Osteocyte (in vitro differentiated cells): ENCODE measurements around the gene OPCML. TPM values are rescaled to one million over a fixed set of nuclear protein-coding genes. Genes with fewer than 3 reads are reported as not detected.

Experiments
- DNase-seq: peaks from one replicate; pipeline ENCODE4 v3.0.0; 2021; ENCODE audit warnings: mixed read lengths; ENCODE audit not compliant: unreplicated experiment; ENCODE audit errors: extremely low spot score
- H3K27ac Mint-ChIP-seq: one replicate; pipeline ENCODE4 v1.8.0; 2021; ENCODE audit warnings: mild to moderate bottlenecking, mixed read lengths; ENCODE audit not compliant: unreplicated experiment
- H3K27me3 Mint-ChIP-seq: one replicate; pipeline ENCODE4 v1.8.0; 2021; ENCODE audit warnings: mixed read lengths; ENCODE audit not compliant: unreplicated experiment
- H3K36me3 Mint-ChIP-seq: one replicate; pipeline ENCODE4 v1.8.0; 2021; ENCODE audit warnings: mixed read lengths; ENCODE audit not compliant: unreplicated experiment
- H3K4me1 Mint-ChIP-seq: one replicate; pipeline ENCODE4 v1.8.0; 2021; ENCODE audit warnings: mixed read lengths; ENCODE audit not compliant: unreplicated experiment
- H3K4me3 Mint-ChIP-seq: one replicate; pipeline ENCODE4 v1.8.0; 2021; ENCODE audit warnings: mild to moderate bottlenecking, moderate library complexity, mixed read lengths; ENCODE audit not compliant: unreplicated experiment
- H3K9me3 Mint-ChIP-seq: one replicate; pipeline ENCODE4 v1.8.0; 2021; ENCODE audit warnings: mixed read lengths; ENCODE audit not compliant: unreplicated experiment
- CTCF ChIP-seq: fragments of 200-600 bp; sonication (generic); IDR thresholded peaks from 2 replicates; pipeline ENCODE4 v1.5.0; 2021; ENCODE audit warnings: antibody characterized with exemption, mild to moderate bottlenecking, moderate library complexity
- total RNA-seq: library from RNA; stranded (reverse); gene quantifications from 2 replicates; pipeline ENCODE4 v1.2.1, GENCODE V29; 2021

OPCML gene
- total RNA-seq, 1 donor from 2014 or later, result 0.11 TPM

GRCh38 chr11:133425245-133425644 lies 107.1 kb downstream of the OPCML start:
- H3K4me3 Mint-ChIP-seq, result no peak overlapping the region
- TF ChIP-seq CTCF, result no peak
- no peak overlapping the region for H3K27ac Mint-ChIP-seq
- H3K27me3 Mint-ChIP-seq, result no peaks in the 10 kb centered on the region
- H3K36me3 Mint-ChIP-seq, result no peaks in the 10 kb centered on the region
- H3K9me3 Mint-ChIP-seq, result no peaks in the 10 kb centered on the region
- H3K4me1 Mint-ChIP-seq, result no peaks in the 10 kb centered on the region
- no peak for DNase-seq

GRCh38 chr11:133418218-133418617 lies 114.1 kb downstream of the OPCML start:
- no peaks in the 10 kb centered on the region for H3K36me3 Mint-ChIP-seq
- no peaks in the 10 kb centered on the region for H3K4me1 Mint-ChIP-seq
- no peaks in the 10 kb centered on the region for H3K27me3 Mint-ChIP-seq
- no peak for TF ChIP-seq CTCF
- no peak overlapping the region for H3K27ac Mint-ChIP-seq
- H3K9me3 Mint-ChIP-seq, result peaks cover 6% of the 10 kb centered on the region
- H3K4me3 Mint-ChIP-seq, result no peak overlapping the region
- no peak for DNase-seq

GRCh38 chr11:133414506-133414905 lies 117.8 kb downstream of the OPCML start:
- Mint-ChIP-seq H3K36me3 (no peaks in the 10 kb centered on the region), H3K27ac (no peak overlapping the region), H3K9me3 (peaks cover 15% of the 10 kb centered on the region), H3K4me3 (no peak overlapping the region), H3K4me1 (no peaks in the 10 kb centered on the region), H3K27me3 (no peaks in the 10 kb centered on the region)
- no peak for DNase-seq
- no peak for TF ChIP-seq CTCF

- TF ChIP-seq CTCF, result no peak
- Mint-ChIP-seq H3K9me3 (peaks cover 17% of the 10 kb centered on the region), H3K27ac (no peak overlapping the region), H3K4me3 (no peak overlapping the region), H3K27me3 (no peaks in the 10 kb centered on the region), H3K4me1 (no peaks in the 10 kb centered on the region), H3K36me3 (no peaks in the 10 kb centered on the region)
- no peak for DNase-seq
Observed at GRCh38 chr11:133413703-133414102, 118.6 kb downstream of the OPCML start.

- DNase-seq, result no peak
- no peak overlapping the region for H3K27ac Mint-ChIP-seq
- H3K27me3 Mint-ChIP-seq, result no peaks in the 10 kb centered on the region
- no peaks in the 10 kb centered on the region for H3K4me1 Mint-ChIP-seq
- H3K9me3 Mint-ChIP-seq, result peaks cover 10% of the 10 kb centered on the region
- no peaks in the 10 kb centered on the region for H3K36me3 Mint-ChIP-seq
- no peak for TF ChIP-seq CTCF
- no peak overlapping the region for H3K4me3 Mint-ChIP-seq
Observed at GRCh38 chr11:133409799-133410198, 122.5 kb downstream of the OPCML start.
